HTERT RPE-1 (cell line): Measurements from ENCODE around the gene ASPSCR1.

Source experiments
- in situ Hi-C: fragments of 300-500 bp; cut with MboI; formaldehyde crosslinking; loops from 4 replicates; pipeline ENCODE4 v1.14.3; 2020; ENCODE audit warnings: low sequenced_read_pairs

Gene ASPSCR1

DNA sequence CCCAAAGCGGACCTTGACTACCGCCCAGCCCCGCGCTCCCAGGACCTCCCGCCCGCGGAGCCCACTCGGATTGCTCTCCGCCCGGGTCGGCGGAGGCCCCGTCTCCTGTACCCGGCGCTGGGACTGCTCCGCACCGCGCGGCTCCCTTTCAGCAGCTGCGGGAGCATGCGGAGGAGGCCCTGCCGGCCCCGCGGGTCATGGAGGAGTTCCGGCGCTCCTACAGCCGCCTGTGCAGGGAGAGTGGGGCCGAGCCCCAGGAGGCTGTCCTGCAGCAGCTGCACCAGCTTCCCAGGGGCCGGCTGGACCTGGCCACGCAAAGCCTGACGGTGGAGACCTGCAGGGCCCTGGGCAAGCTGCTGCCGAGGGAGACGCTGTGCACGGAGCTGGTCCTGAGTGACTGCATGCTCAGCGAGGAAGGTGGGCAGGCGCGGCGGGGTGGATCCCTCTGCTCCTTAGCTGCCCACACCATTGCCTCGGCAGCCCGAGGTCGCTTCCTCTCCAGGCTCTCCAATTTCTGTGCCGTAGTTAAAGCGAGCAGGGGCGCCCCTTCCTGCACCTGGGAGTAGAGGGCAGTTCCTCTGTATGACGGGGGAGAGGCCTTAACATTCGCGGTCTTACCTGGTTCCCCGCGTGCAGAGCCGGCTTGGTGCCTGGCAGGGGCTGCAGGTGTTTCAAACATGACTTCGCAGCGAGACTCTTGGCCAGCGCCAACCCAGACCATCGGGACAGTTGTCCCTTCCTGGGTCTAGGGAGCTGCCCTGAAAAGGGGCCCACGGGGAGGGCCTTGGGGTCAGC lies 46.2 kb downstream of the ASPSCR1 start:
- in situ Hi-C loops: no loop called here

DNA sequence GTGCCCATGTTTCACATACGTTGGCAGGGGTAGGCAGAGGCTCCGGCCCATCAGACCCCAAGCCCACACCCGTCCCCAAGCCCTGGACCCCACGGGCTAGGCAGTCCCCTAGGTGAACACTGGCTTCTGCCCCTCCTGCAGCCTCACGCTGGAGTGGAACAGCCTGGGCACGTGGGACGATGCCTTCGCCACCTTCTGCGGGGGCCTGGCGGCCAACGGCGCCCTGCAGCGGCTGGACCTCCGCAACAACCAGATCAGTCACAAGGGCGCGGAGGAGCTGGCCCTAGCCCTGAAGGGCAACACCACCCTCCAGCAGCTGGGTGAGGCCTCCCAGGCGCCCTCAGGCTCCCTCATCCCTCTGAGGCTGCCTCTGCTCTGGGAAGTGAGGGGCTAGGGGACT lies 47.4 kb downstream of the ASPSCR1 start:
- in situ Hi-C loops: no loop called here

DNA sequence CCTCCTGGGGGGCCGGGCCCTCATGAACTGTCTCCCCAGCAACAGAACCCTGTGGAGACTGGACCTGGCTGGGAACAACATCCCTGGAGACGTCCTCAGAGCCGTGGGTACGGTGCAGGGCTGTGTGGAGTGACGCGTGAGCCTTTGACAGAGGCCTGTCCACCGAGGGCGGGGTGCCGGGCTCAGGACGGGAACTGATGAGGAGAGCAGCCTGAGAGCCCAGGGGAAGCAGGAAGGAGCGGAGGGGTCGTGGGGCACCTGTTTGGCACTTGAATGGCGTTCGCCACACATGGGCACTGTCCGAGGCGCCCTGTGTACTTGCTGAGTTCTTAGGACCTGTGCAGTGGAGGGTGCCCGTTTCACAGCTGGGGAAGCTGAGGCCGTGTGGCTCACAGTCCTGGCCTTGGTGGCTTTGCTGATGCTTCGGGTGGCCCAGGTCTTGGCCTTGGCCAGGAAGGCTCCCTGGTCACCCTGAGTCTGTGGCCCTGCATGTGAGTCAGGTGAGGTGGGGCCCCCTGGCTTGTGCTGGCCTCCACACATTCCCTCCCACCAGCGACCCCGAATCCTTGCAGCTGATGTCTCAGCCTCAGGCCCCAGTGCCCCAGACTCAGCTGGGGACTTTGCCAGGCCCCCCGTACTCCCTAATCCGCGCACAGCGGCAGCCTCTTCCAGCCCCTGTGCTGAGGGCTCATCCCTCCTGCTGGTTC lies 48.1 kb downstream of the ASPSCR1 start:
- in situ Hi-C loops: no loop called here

DNA sequence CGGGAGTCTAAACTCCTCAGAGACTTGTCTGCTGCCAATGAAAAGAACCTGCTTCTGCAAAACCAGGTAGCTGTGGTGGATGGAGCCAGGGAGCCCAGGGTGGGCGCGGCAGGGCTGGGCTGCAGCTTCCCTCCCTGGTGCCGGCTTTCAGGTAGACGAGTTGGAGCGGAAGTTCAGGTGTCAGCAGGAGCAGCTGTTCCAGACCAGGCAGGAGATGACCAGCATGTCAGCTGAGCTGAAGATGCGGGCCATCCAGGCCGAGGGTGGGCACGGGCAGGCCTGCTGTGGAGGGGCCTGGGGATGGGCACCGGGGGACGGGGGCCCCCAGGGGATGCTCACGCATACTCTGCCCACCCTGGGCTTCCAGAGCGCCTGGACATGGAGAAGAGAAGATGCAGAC lies 50.8 kb downstream of the ASPSCR1 start:
- in situ Hi-C loops: no loop called here

DNA sequence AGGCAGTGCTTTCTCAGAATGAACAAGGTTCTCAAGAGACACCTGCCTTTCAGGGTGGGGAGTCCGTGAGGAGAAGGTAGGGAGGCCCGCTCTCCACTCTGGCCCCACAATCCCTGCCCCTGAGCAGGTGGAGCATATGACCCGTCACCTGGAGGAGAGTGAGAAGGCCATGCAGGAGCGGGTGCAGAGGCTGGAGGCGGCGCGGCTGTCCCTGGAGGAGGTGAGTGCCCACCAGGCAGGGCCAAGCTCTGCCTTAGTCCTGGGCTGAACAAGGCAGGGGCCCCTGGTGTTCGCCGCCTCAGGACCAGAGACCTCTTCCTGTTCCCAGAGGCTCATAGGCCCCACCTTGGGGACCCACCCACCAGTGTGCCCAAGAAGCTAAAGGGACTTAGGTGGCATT lies 51.5 kb downstream of the ASPSCR1 start:
- in situ Hi-C loops: no loop called here

DNA sequence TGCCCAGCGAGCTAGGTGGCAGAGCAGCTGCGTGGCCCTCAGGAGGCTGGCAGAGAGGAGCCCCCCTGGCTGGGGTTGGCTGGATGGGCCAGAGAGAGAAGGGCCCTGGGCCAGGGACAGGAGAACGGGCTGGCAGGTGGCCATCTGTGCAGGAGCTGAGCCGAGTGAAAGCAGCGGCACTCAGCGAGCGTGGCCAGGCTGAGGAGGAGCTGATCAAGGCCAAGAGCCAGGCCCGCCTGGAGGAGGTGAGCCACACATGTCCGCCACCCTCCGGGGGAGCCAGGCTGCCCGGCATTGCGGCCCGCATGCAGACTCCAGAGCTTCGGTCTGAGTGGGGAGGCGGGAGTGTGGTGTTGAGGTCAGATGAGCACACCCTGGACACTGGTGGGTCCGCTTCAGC lies 52.0 kb downstream of the ASPSCR1 start:
- in situ Hi-C loops: no loop called here

DNA sequence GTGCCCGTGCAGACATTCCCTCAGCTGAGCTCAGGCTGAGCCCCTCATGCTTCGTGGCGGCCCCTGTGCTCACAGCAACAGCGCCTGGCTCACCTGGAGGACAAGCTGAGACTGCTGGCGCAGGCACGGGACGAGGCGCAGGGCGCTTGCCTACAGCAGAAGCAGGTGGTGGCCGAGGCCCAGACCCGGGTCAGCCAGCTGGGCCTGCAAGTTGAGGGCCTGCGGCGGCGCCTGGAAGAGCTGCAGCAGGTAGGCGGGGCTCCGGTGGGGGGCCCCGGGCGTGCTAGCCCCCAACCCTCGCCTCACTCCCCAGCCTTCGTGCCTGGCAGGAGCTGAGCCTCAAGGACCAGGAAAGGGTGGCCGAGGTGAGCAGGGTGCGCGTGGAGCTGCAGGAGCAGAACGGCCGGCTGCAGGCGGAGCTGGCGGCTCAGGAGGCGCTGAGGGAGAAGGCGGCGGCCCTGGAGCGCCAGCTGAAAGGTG lies 52.6 kb downstream of the ASPSCR1 start:
- in situ Hi-C loops: no loop called here

DNA sequence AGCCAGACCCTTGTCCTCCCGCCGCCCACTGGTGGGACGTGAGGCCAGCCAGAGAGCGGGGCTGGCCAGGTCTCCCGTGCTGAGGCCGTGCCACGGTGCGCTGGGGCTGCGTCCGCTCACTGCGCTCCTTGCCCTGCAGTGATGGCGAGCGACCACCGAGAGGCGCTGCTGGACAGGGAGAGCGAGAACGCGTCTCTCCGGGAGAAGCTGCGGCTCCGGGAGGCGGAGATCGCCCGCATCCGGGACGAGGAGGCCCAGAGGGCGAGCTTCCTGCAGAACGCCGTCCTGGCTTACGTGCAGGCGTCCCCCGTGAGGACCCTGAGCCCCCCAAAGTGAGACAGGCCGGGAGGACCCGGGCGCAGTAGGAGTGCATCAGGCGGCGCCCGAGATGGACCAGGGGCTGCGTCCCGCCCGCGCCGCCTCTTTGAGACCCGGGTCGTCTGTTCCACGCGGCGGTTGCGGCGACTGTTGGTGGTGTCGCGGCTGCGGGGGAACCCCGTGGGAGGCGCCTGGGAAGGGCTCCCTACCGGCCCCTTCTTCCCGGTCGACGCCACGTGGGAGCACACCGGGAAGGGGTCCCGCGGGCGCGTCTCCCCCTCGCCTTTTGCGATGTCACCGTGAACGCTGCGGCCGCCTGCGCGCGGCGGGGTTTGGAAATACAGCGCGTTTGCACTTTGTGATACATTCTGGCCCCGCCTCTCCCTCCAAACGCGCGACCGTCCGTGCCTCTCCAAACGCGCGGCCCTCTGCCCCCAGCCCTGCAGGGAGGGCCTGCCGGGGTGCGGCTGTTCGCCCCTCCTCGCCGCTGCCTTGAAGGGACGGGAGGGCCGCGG lies 53.3 kb downstream of the ASPSCR1 start:
- in situ Hi-C loops: no loop called here

DNA sequence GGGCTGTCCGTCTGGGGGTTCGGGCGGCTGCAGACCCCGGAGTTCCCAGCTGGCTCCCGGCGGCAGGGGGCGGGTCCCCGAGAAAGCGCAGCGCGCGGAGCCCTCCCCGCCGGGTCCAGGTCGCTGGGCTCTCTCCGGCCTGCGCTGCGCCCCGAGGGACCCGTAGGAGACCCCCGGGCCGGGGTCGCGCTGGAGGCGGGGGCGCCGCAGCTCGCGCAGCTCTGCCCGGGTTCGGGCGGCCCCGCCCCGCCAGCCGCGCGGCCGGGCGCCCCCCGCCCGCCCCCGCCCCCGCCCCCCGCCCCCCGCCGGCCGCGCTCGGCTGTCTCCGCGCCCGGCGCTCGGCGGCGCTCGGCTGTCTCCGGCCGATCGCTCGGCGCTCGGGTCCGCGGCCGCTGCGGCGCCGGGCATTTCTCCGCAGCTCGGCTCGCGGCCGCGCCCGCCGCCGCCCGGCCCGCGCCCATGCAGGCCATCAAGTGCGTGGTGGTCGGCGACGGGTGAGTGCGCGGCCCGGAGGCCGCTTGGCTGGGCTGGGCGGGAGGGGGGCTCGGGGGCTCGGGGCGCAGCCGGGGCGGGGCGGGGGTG lies 54.0 kb downstream of the ASPSCR1 start, which contains the start of gene RAC3:
Gene RAC3, plus strand, starts transcription at position 376 of the 582 bp plus-strand sequence. Its CDS starts 84 bp downstream, at position 460.
- in situ Hi-C loops: no loop called here

DNA sequence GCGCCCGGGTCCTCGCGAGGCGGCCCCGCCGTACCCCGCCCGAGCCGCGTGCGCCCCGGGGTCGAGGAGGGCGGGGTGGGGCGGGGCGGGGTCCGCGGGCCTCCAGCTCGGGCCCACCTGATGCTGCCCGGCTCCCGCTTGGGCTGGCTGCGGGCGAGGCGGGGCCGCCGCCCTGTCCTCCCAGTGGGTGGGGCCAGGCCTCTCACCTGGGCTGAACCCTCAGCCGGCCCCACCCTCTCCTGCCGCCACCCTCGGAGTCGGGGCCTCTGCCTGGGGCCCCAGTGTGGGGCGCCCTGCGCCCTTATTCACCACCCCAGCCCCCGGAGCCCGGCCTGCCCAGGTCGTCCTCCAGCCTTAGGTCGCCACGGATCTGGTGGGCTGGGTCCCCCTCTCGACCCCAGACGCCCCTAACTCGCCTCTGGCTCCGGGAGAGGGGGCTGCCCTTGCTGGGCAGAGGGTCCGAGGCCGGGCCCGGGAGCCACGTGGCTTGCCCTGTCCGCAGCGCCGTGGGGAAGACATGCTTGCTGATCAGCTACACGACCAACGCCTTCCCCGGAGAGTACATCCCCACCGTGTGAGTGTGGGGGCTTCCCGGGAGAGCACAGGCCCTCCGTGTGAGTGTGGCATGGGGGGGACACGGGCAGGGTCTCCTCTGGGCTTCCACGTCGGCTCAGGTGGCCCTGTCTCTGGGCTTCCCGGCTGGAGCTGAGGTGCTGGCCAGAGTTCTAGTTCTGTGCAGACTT lies 54.6 kb downstream of the ASPSCR1 start:
- in situ Hi-C loops: no loop called here

DNA sequence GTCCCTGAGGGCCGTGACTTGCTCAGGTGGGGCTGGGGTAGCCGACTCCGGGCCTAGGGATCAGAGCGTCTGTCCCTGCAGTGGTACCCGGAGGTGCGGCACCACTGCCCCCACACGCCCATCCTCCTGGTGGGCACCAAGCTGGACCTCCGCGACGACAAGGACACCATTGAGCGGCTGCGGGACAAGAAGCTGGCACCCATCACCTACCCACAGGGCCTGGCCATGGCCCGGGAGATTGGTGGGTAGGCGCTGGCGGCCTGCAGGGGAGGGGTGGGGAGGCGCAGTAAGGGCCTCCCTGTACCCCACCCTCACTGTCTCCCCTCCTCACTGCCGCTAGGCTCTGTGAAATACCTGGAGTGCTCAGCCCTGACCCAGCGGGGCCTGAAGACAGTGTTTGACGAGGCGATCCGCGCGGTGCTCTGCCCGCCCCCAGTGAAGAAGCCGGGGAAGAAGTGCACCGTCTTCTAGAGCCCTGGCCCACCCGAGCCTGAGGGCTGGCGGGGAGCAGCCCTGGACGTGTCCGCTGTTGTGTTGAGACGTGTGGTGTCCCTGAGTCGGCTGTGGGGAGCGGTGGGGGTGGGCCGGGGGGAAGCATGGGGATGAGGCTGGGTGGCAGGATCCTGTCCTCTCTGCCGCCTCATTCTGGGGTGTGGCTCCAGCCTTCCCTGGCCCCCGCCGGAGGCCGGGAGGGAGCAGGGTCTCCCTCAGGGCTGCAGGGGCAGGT lies 56.1 kb downstream of the ASPSCR1 start:
- in situ Hi-C loops: no loop called here

DNA sequence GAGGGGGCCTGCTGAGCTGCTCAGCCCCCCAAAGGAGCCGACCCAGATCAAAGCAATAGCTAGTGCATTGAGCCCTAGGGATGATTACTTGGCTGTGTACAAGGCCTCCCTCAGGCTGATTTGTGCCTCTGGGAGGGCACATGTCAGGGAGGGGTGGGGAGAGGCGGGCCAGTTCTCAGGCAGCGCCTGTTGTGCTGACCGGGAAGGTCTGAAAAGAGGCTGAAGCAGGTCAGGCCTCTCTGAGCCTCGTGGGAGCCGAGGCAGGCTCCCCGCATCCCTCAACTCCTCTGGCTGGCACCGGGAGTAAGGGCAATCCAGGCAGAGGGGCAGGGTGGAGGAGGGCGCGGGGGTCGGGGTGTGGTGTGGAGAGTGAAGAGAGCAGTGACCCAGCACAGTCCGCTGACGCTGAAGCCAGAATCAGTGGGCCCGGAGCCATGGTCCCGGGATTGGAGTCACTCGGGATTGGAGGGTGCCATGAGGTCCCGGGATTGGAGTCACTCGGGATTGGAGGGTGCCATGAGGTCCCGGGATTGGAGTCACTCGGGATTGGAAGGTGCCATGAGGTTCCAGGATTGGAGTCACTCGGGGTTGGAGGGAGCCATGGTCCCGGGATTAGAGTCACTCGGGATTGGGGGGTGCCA lies 57.1 kb downstream of the ASPSCR1 start:
- in situ Hi-C loops: no loop called here

DNA sequence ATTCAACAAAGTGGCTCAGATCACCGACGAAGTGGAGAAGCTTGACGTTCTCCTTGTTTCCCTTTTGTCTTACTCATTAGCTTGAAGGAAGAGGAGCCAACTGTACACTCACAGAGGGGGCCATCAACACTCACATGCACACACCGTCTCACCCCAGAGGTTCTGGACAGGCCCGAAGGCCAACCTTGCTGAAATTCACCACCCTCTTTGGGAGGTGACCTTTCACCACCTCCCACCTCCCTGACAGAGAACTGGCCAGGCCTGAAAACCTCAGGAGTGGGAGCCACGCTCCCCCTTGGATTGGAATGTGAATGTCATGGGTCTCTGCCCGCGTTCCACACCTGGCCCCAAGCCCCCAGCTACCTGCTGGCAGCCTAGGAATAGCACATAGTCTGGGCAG lies 58.1 kb downstream of the ASPSCR1 start:
- in situ Hi-C loops: no loop called here

DNA sequence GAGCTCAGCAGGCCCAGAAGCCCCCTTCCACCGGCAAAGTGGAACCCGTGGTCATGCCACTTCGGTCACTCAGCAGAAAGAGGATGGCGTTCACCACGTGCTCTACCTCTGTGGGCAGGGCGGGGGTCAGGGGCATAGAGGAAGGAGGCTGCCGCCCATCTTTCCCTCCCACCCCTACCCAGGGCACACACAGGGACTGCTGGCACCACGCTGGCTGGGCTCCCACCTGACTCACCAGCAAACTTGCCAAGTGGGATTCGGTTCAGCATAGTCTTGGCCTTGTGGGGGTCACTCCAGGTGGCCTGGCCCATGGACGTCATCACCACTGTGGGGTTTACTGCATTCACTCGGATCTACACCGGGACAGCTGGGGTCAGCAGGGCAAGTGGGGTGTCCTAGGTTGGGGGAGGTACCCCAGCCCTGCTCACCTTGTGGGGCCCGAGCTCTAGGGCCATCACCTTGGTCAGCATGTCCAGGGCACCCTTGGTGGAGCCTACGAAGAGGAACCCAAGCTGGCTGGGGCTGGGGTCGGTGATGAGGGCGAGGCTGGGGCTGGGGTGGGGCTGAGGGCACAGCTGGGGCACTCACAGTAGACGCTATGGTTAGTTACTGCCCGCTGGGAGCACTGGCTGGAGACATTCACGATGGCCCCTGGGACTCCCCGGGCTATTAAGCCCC lies 58.7 kb downstream of the ASPSCR1 start:
- in situ Hi-C loops: no loop called here

DNA sequence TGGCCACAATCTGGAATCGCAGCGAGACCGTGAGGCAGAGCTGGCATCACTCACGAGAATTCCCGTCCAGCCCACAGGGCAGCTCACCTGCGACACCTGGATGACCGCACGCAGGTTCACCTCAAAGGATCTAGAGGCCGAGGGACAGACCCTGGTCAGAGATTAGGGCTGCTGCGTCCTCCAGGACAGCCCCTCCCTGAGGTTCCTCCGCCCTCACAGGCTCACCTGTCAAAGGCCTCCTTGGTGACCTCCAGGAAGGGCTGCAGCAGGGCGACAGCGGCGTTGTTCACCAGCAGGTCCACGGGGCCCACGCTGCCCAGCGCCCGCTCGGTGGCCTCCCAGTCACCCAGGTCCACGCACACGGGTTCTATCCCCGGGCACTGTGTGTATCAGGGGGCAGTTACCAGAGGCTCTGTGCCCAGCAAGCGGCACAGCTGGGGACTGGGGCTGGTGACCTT lies 59.2 kb downstream of the ASPSCR1 start:
- in situ Hi-C loops: no loop called here

DNA sequence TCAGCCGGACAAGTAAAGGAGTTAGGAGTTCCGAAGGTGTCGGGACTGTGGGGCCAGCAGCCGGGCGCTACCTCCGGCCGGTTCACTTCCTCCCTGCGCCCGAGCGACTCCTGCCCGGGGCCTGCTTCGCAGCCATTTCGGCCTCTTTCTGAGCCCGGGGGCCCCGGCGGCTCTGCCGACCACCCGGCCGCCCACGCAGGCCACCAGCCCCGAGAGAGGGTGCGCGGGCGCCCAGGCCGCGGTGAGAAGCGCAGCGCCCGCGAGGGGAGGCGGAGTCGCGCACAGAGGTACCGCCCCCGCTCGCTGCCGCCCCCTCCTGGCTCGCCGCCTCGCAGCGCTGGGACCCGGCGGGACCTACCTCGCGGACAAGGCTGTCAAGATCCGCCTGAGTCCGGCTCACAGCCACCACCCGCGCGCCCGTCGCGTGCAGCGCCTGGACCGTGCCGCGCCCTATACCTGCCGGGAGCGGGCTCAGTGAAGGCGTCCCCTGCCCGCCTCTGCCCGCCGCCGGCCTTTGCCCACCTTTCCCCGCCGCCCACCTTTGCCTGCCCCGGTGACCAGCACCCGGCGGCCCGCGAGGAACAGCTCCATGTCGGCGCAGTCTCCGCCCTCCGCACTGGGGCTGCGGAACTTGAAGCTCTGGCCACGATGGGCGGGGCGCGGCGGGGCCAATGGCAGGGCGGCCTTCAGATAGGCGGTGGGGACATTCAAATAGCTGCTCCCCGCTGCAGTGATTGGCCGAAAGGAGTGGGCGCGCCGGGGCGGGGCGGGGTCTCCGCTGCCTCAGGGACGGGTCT lies 59.9 kb downstream of the ASPSCR1 start, which contains the start of gene DCXR:
Gene DCXR, minus strand, starts transcription at position 606 of the 797 bp plus-strand sequence. Its CDS starts 15 bp downstream, at position 591.
- in situ Hi-C loops: no loop called here

DNA sequence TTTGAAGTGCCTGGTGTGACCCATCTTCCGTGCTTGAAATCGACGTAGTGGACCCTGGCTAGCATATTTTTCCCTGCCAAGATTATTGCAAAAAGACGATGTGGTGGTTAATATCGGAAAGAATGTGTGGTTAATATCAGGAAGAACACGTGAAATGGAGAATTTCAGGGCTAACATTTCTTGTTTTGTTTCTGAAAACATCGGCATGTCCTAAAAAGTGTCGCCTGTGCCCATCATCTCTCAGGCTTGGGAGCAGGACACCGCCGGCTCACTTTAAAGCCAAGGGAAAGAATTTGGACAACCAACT lies 60.4 kb downstream of the ASPSCR1 start:
- in situ Hi-C loops: no loop called here
